Jurkat, Clone E6-1 (cell line): ENCODE measurements around the gene SIPA1L3.

ENCODE experiments used
- DNase-seq: peaks from one replicate; pipeline ENCODE4 v3.0.0-alpha.2; 2011; ENCODE audit warnings: low read depth, low spot score
- H3K4me3 ChIP-seq: 2 replicates; pipeline ENCODE4 v1.5.1; 2011; ENCODE audit warnings: mild to moderate bottlenecking, low read length, control low read depth, moderate library complexity

SIPA1L3 gene

DNA sequence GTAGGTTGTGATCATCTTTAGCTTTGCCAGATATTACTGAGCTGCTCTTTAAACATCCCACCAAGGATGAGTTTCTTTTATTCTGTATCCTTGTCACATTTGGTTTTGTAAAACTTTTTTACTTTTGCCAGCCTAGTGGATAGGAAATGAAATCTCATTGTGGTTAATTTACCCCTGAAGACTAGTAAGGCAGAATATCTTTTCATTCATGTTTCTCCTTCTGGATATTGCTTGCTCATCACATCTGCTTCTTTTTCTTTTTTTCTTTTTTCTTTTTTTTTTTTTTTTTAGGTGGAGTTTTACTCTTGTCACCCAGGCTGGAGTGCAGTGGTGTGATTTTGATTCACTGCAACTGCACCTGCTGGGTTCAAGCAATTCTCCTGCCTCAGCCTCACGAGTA, 31.3 kb downstream of the SIPA1L3 start:
- H3K4me3 ChIP-seq = no peak overlapping the region
- no peak for DNase-seq

DNA sequence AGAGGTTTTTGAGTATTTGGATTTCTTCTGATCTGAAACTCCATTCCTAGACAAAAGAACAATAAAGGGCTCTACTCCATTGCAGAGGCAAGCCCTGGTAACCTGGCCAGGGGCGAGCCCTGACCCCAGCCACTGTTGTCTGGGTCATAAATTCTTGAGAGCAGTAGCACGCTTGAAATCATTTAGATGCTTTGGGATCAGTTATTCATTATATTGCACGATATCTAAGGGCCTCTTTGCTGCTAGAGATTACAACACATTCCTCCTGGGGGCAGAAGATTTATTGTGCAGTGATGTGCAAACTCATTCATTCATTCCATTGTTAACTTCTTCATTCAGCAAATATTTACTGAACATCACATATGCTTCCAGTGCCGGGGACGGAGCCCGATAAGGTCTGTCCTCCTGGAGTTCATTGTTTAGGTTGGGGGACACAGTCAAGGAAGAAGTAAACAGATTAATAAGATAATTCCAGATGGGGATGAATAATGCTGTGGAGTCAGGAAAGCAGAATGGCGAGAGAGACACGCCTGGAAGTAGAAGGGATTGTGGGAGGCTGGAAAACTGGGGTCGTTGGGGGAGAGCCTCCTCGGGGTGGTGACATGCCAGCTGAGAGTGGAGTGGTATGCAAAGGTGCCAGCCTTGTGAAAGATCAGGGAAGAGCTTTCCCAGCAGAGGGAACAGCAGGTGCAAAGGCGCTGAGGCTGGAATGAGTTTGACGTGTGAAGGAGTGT, 34.9 kb downstream of the SIPA1L3 start:
- no peak overlapping the region for H3K4me3 ChIP-seq
- no peak for DNase-seq

DNA sequence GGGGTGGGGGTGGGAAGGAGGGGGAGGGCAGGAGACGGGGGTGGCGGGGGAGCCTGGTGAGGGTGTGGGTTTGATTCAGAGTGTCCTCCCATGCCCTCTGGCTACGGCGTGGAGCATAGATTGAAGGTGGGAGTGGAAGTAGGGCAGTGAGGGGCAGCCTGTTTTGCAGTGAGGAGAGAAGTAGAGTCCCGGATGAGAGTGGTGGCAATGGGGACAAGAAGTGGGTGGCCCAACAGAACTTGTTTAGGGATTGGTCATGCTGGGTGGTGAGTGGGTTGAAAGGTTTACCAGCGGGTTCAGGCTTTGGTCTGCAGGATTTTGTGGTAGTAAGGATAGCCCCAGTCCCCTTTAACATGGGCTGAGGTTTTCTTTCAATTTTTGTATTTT, 35.5 kb downstream of the SIPA1L3 start:
- DNase-seq = no peak
- no peak overlapping the region for H3K4me3 ChIP-seq

DNA sequence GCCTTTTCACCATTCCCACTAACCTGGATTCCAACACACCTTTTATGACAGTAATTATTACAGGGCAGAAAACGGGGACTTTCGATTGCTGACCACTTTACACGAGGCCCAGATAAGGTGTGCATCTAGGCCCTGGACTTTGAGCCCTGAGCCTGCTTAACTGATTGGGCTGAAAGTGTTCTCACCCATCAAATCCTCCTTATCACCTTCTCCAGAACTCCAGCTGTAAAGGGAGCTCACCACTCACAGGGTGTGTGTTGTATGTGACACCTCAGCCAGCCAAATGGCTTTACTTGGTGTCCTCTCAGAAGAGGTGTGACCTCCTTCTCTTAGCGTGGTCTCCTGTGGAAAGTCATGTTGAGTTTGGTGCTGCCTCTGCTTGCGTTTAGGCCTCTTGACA, 36.5 kb downstream of the SIPA1L3 start:
- no peak overlapping the region for H3K4me3 ChIP-seq
- no peak for DNase-seq

DNA sequence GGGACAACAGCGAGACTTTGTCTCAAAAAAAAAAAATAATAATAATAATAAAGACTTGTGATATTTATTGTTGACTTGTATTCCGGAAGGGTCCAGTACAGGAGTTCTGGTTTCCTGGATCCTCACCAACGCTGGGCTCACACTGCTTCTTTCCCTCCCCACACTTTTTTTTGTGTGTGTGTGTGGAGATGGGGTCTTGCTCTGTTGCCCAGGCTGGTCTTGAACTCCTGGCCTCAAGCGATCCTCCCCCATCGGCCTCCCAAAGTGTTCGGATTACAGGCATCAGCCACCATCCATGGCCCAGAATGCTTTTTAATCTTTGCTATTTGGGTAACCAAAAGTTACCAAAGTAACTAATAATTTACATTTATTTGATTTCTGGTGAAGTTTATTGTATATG, 39.1 kb downstream of the SIPA1L3 start:
- DNase-seq = no peak
- no peak overlapping the region for H3K4me3 ChIP-seq

DNA sequence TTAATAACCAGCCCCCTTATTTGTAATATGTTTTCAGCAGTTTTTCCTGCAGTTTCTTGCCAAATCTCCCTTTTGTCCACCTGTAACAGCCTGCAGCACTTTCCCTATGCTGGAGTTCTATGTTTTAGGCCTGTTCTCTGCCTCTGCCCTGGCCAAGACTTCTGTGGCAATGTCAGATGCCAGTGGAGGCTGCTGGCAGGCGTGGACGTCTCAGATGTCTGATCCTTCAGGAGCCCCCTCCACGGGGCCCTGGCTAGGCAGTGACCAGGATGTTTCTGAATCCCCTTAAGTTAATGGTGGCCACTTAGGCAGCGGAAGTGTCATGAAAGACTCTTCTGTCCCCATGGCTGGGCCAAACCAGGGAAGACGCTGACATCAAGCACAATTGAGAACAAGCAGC, 40.8 kb downstream of the SIPA1L3 start:
- DNase-seq = no peak
- H3K4me3 ChIP-seq = no peak overlapping the region

DNA sequence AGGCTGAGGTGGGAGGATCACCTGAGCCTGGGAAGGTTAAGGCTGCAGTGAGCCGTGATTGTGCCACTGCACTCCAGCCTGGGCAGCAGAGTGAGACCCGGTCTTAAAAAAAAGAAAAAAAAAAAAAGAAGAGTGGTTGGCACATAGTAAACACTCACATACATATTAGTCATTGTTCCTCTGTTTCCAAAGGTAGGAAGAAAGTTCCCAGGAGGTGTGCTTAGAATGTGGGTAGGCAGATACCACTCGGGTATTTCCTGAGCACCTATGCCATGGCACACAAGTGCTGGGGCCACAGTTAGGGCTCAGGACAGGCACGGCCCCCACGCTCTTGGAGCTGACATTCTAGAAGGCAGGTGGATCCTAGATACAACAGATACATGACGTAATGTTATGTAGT, 41.4 kb downstream of the SIPA1L3 start:
- DNase-seq = no peak
- no peak overlapping the region for H3K4me3 ChIP-seq

DNA sequence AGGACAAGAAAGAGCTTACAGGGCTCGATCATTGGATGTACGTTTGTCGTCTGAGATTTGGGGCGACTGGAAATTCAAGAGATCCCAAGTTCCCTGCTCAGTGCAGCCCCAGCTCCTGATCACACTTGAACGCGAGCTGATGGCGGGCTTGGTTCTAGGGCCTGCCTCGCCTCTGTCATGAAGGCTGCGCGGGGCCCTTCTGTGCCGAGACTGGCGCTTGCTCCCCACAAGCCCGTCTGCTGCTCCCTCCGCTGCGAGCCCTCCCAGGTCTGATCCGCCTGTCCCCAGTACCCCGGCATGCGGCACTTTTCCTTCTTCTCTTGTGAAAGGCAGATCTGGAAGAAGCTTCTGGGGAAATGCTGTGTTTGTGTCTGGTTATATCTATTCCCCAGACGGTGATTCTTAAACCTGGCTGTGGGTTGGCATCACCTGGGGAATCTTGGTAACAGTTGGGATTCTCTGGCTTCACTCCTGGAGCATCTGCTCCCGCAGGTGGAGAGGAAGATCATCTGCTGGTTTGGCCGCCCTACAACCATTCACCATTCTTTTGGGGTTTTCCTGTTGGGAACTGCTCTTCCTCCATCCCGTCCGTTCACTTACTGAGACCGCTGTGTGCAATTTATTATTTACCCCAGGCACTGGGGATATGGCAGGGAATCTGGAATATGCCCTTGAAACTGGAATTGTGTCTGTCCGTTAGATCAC, 43.6 kb downstream of the SIPA1L3 start:
- no peak for DNase-seq

DNA sequence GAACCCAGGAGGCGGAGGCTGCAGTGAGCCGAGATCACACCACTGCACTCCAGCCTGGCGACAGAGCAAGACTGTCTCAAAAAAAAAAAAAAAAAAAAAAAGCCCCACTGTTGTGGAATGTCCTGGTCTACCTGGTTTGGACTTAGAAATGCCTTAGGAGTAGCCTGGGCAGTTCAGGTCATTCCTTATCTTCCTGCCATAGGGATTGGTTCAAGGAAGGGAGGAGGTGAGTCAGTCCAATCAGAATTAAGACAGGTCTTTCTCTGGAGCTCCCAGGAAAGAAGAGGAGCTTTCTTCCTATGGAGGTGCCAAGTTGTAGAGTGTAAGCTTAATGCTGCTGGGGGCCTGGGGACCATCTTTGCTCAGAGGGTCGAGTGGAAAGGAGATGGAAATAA, 44.8 kb downstream of the SIPA1L3 start:
- no peak overlapping the region for H3K4me3 ChIP-seq
- DNase-seq = no peak

More for the DNA sequence above, 43.6 kb downstream of the SIPA1L3 start:
- no peak overlapping the region for H3K4me3 ChIP-seq

DNA sequence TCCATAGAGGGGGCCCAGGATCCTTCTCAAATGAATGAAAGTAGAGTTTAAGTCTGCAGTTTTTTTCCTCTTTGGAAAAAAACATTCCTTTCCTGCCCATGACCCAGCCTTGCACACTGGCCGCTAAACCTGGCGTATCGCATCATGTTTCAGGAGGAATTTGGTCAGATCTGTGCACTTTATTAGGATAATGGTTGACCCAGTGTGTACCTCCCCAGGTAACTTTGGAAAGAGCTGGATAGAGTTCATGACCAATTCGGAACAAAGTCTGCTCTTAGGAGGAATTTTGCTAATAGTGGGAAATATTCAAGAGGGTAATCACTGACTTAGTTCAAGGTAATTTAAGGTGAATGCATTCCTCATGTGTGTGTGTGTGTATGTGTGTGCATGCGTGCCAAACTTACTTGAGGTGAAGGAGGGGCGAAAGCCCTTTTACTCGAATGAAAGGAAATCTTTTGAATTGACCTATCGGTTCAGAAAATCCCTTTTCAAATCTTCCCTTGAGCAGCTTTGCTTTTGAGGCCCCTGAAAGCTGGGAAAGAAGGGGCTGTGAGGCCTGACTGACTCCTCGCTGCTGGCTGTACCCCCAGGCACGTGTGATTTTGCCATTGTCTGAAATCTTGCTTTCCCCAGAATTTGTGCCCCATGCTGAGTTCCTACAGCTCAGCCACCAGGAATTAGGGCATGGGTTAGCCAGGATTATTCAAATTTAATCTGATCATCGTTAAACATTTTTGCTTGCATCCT, 46.3 kb downstream of the SIPA1L3 start:
- no peak for DNase-seq
- H3K4me3 ChIP-seq = no peak overlapping the region

DNA sequence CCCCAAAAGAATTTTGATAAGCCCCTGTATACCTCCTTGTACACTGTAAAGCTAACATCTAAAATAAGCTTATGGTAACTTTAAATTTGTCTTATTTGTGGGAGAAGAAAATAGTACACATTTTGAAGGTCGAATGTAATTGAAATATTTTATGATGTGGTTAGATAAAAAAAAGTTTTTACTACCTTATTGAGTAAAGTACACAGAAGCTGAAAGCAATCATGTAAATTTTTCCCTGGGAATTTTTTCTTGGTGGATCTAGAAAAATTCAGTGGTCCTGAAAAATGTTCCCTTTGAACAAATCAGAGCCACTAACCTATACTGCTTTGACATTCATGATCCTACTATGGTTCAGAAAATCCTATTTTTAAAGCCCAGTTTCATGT, 46.9 kb downstream of the SIPA1L3 start:
- DNase-seq = no peak
- H3K4me3 ChIP-seq = no peak overlapping the region

DNA sequence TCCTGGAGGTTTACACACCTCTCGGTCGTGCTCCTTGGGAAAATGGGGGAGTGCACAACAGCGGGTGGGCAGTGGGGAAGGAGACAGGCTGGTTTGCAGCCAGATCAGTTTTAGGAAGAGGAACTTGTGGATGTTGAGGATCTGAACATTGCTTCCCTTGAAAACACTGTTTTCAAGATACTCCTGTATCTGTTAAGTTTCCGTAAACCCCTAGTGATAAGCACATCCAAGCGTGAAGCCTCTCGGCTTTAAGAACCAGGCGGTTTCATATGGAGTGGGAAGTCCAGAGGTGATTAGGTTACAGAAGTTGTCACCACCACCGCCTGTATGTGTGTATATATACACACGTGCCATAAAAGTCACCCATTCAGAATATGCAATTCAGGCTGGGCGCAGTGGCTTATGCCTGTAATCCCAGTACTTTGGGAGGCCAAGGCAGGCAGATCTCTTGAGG, 47.4 kb downstream of the SIPA1L3 start:
- no peak overlapping the region for H3K4me3 ChIP-seq
- DNase-seq = no peak

DNA sequence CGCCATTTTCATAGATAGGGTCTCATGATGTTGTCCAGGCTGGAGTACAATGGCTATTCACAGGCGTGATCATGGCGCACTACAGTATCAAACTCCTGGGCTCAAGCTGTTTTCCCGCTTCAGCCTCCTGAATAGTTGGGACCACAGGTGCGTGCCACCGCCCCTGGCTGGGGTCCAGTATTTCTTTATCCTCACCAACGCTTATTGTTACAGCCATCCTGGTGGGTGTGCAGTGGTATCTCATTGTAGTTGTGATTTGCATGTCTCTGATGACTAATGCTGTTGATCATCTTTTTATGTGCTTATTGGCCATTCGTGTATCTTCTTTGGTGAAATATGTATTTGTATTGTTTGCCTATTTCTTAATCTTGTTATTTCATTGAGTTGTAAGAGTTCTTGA, 49.0 kb downstream of the SIPA1L3 start:
- H3K4me3 ChIP-seq = no peak overlapping the region
- no peak for DNase-seq

DNA sequence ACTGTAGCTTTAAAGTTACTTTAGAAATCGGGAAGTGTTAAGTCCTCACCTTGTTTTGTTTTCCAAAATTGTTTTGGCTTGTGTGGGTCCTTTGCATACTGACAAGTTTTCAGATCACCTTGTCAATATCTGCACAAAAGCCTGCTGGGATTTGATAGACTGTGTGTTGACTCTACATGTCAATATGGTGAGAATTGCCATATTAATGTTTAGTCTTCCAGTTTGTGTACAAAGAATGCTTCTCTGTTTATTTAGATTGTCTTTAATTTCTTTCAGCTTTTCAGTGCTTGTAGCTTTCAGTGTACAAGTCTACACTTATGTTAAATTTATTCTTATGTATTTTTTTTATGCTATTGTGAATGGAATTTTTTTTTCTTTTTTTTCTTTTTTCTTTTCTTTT, 50.2 kb downstream of the SIPA1L3 start:
- H3K4me3 ChIP-seq = no peak overlapping the region

DNA sequence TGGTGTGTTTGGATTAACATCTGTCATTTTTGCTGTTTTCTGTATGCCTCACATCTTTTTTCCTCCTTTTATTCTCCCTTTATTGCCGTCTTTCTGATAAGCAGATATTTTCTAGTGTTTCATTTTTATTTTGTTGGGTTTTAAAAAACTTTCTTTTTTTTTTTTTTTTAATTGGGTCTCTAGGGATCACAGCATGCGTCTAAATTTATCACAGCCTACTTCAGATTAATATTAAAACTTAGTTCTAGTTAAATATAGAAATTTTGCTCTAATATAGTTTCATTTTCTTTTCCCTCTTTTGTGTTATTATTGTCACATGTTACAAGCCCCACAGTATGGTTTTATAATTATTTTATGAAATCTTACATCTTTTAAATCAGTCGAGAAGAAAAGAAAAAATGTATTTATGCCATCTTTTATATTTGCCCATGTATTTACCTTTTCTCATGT, 52.7 kb downstream of the SIPA1L3 start:
- DNase-seq = no peak
- H3K4me3 ChIP-seq = no peak overlapping the region

More for the DNA sequence above, 50.2 kb downstream of the SIPA1L3 start:
- no peak for DNase-seq

DNA sequence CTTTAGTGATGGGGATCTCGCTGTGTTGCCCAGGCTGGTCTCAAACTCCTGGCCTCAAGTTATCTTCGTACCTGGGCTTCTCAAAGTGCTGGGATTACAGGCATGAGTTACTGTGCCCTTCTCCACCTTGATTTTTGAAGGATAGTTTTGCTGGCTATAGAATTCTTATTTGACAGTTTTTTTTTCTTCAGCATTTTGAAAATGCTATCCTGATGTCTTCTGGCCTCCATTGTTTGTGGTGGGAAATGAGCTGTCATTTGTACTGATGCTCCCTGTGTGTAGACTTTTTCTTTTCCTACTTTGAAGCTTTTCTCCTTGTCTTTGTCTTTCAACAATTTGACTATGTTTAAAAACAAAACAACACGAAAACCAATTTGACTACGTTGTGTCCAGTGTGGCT, 54.2 kb downstream of the SIPA1L3 start:
- DNase-seq = no peak
- no peak overlapping the region for H3K4me3 ChIP-seq

DNA sequence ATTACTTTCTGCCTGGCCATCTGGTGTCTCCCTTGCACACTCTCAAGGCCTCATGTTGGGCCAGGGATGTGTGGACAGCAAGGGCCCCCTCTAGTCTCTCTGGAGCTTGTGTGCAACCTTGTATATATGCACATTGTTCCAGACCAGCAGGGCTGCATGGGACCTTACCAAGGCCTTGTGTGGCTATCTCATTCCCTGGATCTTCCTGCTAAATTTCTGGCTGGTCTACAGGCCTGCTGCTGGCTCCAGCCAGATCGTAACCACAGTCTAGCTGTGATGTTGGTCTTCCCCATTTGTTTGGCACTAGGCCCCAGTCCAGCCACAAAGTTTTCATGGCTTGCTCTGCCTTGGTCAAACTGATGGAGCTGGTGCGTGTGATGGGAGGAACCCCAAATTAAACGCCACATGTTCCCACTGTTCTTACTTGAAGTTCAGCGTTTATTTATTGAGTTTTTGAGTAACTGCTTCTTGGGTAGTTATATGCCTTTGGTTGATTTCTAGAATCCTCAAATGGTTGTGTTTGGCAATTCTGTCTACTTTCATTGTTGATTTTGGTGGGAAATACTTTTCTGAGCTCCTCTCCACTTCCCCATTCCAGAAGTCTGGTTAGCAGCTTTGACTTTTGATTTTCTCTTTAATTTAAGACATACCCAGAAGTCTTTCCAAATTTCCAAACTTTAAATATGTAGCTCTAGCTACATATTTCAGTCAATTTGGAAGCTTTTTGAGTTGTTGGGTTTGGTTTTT, 56.4 kb downstream of the SIPA1L3 start:
- H3K4me3 ChIP-seq = no peak overlapping the region
- no peak for DNase-seq

DNA sequence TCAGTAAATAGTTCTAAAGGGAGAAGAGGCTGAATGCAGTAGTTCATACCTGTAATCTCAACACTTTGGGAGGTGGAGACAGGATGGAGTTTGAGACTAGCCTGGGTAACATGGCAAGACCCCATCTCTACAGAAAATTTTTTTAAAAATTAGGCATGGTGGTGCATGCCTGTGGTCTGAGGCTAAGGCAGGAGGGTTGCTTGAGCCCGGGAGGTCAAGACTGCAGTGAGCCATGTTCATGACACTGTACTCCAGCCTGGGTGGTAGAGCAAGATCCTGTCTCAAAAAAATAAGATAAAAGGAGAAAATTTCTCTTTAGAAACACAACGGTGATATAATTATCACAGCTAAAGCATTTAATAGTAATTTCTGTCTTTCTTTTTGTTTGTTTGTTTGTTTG, 57.1 kb downstream of the SIPA1L3 start:
- no peak for DNase-seq
- H3K4me3 ChIP-seq = no peak overlapping the region

DNA sequence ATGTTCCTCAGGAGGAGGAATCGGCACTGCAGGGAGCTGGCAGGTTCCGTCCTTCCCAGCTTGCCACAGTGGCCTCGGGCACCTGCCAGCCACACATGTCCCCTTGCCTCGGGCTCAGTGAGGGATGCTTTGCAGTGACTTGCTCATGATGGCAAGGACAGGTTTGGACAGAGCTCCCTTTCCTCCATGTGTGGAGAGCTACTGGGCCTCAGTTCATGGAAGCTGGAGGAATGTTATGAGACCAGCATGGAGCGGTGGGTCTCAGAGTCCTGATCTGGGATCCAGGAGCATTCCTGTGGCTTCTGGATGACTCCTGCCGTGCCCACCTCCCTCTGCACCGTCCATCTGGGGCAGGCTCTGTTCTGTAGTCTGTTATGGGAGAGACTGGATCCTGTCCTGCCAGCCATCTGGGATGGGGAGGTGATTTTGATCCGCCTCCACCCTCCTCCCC, 59.2 kb downstream of the SIPA1L3 start:
- H3K4me3 ChIP-seq = no peak overlapping the region
- DNase-seq = no peak
